ENCODE results near the gene IQCF6. TPM values are rescaled to one million over a fixed set of nuclear protein-coding genes. Genes with fewer than 3 reads are reported as not detected.

IQCF6 gene
- total RNA-seq, 3 donors from 2014 or later: not detected

DNA sequence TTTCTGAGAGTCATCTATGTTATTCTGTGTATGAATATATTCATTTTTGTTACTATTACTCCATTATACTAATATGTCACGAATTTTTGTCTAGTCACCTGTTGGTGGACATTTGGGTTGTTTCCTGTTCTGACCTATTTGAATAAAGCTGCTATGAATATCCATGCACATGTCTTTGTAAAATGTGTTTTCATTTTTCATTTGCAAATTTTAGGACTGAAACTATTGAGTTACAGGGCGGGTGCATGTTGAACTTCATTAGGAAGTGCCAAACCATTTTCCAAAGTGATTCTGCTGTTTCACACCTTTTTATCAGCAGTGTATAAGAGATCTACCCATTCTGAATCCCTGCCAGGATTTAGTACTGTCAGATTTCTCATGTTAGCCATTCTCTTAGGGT, 37.7 kb upstream of the IQCF6 start:
- Histone ChIP-seq H3K4me1 (ENCODE audit: low read depth) (no peaks in the 10 kb centered on the region), H3K4me3 (no peak overlapping the region), H3K36me3 (ENCODE audit: low read depth) (no peaks in the 10 kb centered on the region), H3K9me3 (no peaks in the 10 kb centered on the region)
- ATAC-seq (no peak), DNase-seq (no peak)
- intact Hi-C loops (cut with DNase I, micrococcal nuclease): no loop called here
- TF ChIP-seq, protein P1, sequence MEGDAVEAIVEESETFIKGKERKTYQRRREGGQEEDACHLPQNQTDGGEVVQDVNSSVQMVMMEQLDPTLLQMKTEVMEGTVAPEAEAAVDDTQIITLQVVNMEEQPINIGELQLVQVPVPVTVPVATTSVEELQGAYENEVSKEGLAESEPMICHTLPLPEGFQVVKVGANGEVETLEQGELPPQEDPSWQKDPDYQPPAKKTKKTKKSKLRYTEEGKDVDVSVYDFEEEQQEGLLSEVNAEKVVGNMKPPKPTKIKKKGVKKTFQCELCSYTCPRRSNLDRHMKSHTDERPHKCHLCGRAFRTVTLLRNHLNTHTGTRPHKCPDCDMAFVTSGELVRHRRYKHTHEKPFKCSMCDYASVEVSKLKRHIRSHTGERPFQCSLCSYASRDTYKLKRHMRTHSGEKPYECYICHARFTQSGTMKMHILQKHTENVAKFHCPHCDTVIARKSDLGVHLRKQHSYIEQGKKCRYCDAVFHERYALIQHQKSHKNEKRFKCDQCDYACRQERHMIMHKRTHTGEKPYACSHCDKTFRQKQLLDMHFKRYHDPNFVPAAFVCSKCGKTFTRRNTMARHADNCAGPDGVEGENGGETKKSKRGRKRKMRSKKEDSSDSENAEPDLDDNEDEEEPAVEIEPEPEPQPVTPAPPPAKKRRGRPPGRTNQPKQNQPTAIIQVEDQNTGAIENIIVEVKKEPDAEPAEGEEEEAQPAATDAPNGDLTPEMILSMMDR (IDR thresholded peaks at IDR 0.05): no peak

GRCh38 chr3:51815614-51816013, 36.6 kb upstream of the IQCF6 start:
- Histone ChIP-seq H3K36me3 (ENCODE audit: low read depth) (no peaks in the 10 kb centered on the region), H3K4me1 (ENCODE audit: low read depth) (no peaks in the 10 kb centered on the region), H3K4me3 (no peak overlapping the region), H3K9me3 (no peaks in the 10 kb centered on the region)
- TF ChIP-seq, protein P1 (IDR thresholded peaks at IDR 0.05): no peak
- DNase-seq: no peak
- intact Hi-C loops (cut with DNase I, micrococcal nuclease): no loop called here
- ATAC-seq: no peak

- TF ChIP-seq, protein P1 (IDR thresholded peaks at IDR 0.05): no peak
- no peaks in the 10 kb centered on the region for H3K4me1 ChIP-seq (ENCODE audit: low read depth)
- DNase-seq (no peak), ATAC-seq (no peak)
- H3K9me3 ChIP-seq: no peaks in the 10 kb centered on the region
- H3K4me3 ChIP-seq: no peak overlapping the region
- H3K36me3 ChIP-seq (ENCODE audit: low read depth): no peaks in the 10 kb centered on the region
- intact Hi-C loops (cut with DNase I, micrococcal nuclease): no loop called here
Measured at GRCh38 chr3:51814034-51814433, 35.0 kb upstream of the IQCF6 start.

GRCh38 chr3:51813539-51813938, 34.5 kb upstream of the IQCF6 start:
- Histone ChIP-seq H3K9me3 (no peaks in the 10 kb centered on the region), H3K4me1 (ENCODE audit: low read depth) (no peaks in the 10 kb centered on the region), H3K36me3 (ENCODE audit: low read depth) (no peaks in the 10 kb centered on the region), H3K4me3 (no peak overlapping the region)
- TF ChIP-seq, protein P1 (IDR thresholded peaks at IDR 0.05): no peak
- DNase-seq (no peak), ATAC-seq (no peak)
- intact Hi-C loops (cut with DNase I, micrococcal nuclease): no loop called here

DNA sequence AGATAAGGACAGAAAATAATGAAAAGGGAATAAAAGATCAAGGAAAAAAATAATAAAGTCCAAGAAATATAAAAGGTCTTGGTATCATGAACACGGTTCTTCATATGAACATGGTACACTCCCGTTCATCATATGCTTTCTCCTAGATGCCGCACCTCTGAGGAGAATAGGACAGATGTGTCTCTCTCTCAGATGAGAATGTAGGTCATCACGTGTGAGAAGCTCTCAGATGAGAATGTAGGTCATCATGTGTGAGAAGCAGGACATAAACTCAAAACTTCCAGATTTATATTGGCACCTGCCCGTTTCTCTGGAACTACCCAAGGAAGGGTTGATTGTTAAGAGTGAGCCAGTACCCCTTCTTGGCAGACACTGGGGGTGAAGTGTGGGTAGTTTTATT, 29.9 kb upstream of the IQCF6 start:
- Histone ChIP-seq H3K36me3 (ENCODE audit: low read depth) (no peaks in the 10 kb centered on the region), H3K4me1 (ENCODE audit: low read depth) (no peaks in the 10 kb centered on the region), H3K9me3 (no peaks in the 10 kb centered on the region), H3K4me3 (no peak overlapping the region)
- intact Hi-C loops (cut with DNase I, micrococcal nuclease): loop anchor here in 1 of 2 donors (10.0 kb wide), 1 partner anchor 304 kb away; the partner anchor contains the start of gene DCAF1
- no peak for ATAC-seq
- DNase-seq: no peak
- TF ChIP-seq, protein P1 (IDR thresholded peaks at IDR 0.05): no peak
